Body of pancreas (tissue), 4 donors: Measurements from ENCODE around the gene CDKN1C.

Experiments
- CTCF ChIP-seq, 7 experiments: fragments of 450-650 bp in 4 of 7; fragments of 200-600 bp in 3 of 7; sonication (generic) in 3 of 7; IDR thresholded peaks; one replicate each; pipeline ENCODE4 v1.5.1; 2016 to 2019; ENCODE audit warnings: antibody characterized with exemption in 7 of 7
- POLR2A ChIP-seq, 3 donors: fragments of 450-650 bp; IDR thresholded peaks; one replicate each; pipeline ENCODE4 v1.6.1; 2016; ENCODE audit warnings: antibody characterized with exemption in 3 of 3, mild to moderate bottlenecking in 2 of 3

- TF ChIP-seq CTCF (IDR thresholded peaks at IDR 0.05) (no peak), POLR2A (IDR thresholded peaks at IDR 0.05) (no peak)
Measured at GRCh38 chr11:2864901-2865300, 20.7 kb downstream of the CDKN1C start.
